22Rv1 (cell line): Measurements from ENCODE around the gene FAM98B.

Experiments used
- CTCF ChIP-seq: fragments of 450-650 bp; IDR thresholded peaks from 2 replicates; pipeline ENCODE4 v1.5.1; 2017; ENCODE audit warnings: mild to moderate bottlenecking
- ZFX ChIP-seq: fragments of 450-650 bp; IDR thresholded peaks from 2 replicates; pipeline ENCODE4 v1.6.1; 2017; ENCODE audit warnings: antibody characterized with exemption, borderline replicate concordance

GRCh38 chr15:38438031-38438986 lies 15.6 kb upstream of the FAM98B start:
- no peak for TF ChIP-seq CTCF
- no peak for TF ChIP-seq ZFX
